ENCODE measurements around the gene ZNF335.
A peak's percentile ranks its signal among the peaks of the same experiment; 100 is the strongest.

DNA sequence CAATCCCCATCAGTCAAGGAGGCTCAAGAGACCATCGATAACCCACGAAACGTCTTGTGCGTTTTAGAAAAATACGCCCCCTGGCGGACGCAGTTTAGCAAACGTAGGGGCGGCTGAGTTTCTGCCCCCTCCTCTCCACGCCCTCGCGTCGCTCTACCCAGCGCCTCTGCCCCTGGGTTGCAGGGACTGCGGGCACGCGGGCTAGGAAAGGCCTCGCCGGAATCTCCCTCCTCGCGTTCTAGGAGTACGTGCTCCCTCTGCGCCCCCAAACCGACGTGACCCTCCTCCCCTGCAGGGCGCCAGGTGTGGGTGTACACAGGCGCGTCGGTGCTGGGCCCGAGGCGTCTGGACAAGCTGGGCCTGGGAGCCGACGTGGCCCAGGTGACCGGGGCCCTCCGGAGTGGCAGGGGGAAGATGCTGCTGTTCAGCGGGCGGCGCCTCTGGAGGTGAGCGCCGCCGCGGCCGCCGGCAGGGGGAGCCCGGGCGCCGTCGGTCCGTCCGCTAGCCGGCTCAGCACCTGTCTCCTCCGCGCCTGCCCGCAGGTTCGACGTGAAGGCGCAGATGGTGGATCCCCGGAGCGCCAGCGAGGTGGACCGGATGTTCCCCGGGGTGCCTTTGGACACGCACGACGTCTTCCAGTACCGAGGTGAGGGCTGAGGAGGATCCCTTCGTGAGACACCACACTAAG is 42.0 kb upstream of the ZNF335 start:
- TF ChIP-seq, protein P1, sequence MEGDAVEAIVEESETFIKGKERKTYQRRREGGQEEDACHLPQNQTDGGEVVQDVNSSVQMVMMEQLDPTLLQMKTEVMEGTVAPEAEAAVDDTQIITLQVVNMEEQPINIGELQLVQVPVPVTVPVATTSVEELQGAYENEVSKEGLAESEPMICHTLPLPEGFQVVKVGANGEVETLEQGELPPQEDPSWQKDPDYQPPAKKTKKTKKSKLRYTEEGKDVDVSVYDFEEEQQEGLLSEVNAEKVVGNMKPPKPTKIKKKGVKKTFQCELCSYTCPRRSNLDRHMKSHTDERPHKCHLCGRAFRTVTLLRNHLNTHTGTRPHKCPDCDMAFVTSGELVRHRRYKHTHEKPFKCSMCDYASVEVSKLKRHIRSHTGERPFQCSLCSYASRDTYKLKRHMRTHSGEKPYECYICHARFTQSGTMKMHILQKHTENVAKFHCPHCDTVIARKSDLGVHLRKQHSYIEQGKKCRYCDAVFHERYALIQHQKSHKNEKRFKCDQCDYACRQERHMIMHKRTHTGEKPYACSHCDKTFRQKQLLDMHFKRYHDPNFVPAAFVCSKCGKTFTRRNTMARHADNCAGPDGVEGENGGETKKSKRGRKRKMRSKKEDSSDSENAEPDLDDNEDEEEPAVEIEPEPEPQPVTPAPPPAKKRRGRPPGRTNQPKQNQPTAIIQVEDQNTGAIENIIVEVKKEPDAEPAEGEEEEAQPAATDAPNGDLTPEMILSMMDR (IDR thresholded peaks at IDR 0.05), result peak; percentile 67 to 83 (median 75)
- TF ChIP-seq POLR2A (IDR thresholded peaks at IDR 0.05), result no peak

All from right lobe of liver (tissue), 4 donors.